SK-N-DZ (cell line): ENCODE data around the gene ARHGEF11.

ENCODE experiments used
- DNase-seq: peaks from one replicate; pipeline ENCODE4 v3.0.0-alpha.2; 2015; ENCODE audit warnings: low spot score
- small RNA-seq, 2 experiments: library from RNA; depleted of rRNA; stranded (forward); fragments of <200 nt; gene quantifications; one replicate each; pipeline ENCODE3, GENCODE V24; 2014

ARHGEF11 gene

DNA sequence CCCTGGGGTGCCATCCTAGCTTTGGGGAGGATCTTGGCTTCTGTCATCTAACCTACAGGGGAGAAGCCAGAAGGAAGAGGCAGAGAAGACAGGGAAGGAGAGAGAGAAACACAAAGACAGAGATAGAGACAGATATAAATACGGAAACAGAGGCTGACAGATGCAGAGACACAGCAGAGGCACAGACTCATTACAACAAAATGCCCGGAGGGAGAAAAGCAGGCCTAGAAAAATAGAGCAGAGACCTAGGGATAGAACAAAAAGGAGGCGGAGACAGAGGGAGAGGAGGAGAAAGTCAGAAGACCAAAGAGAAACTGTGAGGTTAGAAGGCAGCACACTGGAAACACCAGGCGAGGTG, 150.1 kb downstream of the ARHGEF11 start:
- DNase-seq = no peak

DNA sequence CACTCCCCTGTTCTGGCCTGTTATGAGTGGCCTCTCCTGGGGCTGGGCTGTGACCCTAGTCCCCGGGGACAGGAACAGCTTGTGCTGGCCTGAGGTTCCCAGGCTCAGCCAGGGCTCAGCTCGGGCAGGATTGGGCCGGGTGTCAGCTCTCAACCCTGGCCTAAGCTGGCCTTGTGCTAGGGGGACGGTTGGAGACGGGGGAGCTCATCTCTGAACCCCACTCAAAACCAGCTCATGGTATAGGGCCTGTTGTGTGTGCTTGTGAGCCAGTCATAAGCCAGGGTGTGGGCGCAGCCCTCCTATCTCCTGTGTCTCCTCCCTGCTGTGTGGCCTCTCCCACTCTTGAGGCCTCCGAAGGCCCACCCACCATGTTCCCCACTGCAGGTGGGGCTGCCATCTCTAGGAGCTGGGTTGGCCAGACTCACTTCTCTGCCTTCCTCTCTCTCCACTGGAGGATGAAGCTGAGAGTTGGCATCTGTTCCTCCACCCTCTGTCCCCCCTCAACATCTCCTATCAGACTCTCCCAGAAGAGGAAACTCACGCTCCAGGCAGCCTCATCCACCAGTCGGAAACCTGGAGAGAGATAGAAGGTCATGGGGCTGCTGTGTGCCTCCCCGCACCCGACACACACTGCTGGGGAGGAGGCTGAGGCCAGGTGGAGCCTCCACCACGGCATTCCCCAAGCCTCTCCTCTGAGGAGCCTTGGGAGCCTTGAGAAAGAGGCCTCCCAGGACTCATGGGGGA, 150.7 kb downstream of the ARHGEF11 start:
- DNase-seq = peak; percentile 50

DNA sequence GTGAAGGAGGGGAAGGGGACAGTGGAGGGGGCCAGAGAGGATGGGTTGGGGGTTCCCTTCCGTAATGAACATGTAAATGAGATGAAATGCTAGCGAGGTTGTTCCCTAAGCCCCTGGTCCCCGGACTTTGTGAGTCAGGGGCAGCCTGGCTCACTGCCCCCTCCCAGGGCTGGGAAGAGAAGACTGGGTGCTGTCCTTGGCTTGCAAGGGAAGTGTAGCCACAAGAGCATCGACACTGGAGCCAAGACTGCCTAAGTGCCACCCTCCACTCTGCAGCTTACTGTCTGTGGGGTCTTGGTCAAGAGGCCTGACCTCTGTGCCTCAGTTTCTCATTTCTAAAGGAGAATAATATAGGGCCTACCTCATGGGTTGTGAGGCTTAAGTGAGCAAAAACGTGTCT, 151.5 kb downstream of the ARHGEF11 start:
- no peak for DNase-seq

DNA sequence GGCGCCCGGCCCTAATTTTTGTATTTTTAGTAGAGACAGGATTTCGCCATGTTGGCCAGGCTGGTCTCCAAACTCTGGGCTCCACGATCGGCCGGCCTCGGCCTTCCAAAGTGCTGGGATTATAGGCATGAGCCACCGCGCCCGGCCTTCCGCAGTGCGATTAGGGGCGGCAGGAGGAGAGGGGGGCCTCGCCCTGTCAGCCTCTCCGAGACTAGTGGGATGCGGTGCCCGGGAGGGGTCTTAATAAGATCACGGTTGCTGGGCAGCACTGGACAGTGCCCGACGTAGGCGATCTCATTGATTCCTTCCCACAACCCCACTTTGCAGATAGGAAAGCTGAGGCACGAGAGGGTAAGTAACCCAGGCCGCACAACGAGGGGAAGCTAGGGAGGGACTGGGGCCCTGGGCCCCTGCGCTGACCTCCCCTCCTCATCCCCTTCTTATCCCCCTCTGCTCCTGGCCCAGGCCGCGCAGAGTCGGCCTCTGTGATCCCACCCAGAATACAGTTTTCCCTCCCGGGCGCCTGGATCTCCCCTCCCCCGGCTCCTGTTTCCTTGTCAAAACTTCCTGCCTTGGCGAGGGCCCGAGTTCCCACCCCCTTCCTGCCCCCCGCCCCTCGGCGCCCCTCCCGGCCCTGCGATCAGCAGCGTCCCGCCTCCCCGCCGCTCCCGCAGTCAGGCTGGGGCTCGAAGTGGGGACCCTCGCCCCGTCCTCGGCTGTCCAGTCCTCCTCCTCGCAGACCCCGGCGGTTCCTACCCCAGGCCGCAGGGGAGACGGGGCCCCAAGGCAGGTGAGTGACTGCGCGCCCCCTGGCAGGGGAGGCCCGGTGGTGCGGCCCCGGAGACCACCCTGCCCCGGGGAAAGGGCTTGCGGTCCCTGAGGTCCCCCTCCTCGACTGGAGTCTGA, 152.2 kb downstream of the ARHGEF11 start, which contains the start of gene PEAR1:
PEAR1 (plus strand) TSS at position 671 of the 906 bp plus-strand sequence. CDS start 10,209 bp downstream, outside the sequence.
- DNase-seq = no peak

DNA sequence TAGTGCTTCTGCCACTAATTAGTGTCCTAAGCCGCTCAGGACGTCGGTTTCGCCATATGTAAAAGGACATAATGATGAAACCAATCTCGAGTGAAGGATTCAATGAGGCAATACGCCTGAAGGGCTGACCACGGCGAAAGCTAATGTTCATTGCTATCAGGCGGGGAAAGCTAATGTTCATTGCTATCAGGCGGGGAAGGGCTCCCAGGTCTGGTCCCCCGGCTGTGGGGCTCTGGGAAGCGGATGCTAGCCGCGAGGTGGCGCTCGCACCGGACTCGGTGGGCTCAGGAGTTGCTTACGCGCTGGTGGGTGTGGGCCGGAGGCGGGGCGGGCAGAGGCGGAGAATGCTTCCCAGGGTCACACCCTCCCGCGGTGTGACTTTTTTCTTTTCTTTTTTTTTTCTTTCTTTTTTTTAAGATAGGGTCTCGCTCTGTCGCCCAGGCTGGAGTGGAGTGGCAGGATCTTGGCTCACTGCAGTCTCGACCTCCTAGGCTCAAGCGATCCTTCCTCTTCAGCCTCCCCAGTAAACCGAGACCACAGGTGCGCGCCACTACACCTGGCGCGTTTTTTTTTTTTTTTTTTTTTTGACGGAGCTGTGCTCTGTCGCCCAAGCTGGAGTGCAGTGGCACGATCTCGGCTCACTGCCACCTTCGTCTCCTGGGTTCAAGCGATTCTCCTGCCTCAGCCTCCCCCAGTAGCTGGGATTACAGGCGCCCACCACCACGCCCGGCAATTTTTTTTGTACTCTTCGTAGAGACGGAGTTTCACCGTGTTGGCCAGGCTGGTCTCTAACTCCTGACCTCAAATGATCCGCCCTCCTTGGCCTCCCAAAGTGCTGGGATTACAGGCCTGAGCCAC, 153.1 kb downstream of the ARHGEF11 start:
- peak; percentile 88 for DNase-seq

DNA sequence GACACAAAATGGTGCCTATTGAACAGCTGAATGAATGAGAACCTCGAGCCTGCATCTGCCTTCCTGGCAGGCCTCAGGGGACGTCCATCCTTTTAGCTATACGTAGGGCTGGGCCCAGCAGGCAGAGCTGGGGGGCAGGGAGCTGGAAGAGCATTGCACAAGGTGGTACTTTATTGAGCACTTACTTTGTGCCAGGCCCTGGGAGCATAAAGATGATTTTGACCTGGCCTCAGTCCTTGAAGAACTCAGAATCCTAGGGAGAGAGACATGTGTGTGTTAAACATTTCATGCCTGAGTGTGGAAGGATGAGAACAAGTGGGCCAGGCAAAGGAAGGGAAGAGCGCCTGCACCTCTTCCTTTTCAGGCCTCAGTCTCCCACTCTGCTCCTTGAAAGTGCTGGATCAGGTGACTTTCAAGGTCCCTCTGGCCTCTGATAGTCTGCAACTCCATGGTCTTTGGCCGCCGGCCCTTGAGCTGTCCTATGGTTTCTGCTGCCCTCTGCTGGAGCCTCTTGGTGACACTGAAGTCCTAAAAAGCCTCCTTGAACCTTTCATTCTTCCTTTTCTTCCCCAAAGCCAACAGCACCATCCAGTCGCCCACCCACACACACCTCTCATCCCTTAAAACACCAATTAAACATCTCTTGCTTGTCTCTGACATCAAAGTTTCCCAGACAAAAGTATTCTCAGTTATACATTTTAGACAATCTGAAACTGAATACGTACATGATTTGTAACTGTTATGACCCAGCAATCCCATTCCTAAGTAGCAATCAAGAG, 155.6 kb downstream of the ARHGEF11 start:
- DNase-seq = peak; percentile 89

DNA sequence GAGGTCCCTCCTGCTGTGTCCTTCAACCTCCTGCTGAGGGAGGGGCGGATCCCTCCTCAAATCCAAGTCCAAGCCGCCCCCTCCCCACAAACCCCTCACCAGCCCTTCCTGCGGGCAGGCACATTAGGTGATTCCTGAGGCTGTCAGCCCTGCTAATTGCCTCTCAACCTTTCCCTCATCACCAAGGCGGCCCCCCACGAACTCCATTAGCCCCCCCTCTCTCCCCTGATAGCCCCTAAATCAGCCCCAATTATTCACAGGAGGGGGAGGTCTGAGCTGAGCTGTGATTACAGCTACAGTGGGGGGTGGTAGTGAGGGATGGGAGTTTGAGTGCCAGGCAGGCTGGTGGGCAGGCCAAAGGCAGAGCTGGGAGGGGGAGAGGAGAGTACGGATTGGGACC, 157.8 kb downstream of the ARHGEF11 start:
- no peak for DNase-seq

DNA sequence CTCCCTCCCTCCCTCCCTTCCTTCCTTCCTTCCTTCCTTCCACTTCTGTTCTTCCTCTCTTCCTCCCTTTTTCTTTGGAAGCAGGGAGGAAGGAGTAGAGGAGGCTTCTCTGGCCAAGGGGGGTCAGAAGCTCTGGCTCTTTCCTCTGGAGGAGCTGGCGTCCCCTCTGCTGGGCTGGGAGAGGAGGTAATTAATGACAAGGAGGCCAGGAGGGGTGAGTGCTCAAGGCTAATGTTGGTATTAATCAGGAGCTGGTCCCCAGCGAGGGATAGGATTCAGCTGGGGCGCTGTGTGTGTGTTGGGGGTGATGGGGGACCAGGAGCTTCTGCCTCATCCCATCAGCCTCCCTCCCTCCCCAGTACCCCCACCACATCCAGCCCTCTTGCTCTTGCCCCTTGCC, 158.2 kb downstream of the ARHGEF11 start:
- DNase-seq = no peak

DNA sequence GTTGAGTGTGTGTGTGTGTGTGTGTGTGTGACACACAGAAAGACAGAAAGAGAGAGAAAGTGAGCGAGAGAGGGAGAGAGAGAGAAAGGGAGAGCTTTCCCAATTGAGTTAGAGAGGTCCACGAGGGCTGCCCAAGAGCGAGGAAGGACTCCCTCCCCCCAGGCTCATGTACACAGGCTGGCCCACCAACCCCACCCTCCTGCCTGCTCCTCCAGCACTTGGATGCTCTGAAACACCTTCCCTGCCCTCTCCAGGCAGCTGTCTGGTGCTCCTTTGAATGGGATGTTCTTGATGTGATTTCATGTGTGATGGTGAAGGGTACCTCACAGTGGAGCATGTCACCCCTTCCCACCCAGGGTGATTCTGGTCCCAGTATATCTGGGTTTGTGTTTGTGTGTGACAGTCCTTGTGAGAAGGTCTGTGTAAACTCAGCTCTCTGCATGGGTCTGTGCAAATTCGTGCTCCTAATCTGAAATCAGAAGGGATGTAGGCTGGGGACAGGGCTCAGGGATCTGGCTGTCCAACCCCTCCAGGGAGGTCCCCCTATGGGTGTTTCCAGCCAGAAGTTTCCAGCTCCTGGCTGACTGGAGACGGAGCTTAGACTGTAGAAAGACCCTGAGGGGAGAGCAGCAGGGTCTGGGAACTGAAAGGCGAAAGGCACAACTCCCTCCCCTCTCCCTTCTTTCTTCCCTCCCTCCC, 158.8 kb downstream of the ARHGEF11 start:
- DNase-seq = peak; percentile 65

DNA sequence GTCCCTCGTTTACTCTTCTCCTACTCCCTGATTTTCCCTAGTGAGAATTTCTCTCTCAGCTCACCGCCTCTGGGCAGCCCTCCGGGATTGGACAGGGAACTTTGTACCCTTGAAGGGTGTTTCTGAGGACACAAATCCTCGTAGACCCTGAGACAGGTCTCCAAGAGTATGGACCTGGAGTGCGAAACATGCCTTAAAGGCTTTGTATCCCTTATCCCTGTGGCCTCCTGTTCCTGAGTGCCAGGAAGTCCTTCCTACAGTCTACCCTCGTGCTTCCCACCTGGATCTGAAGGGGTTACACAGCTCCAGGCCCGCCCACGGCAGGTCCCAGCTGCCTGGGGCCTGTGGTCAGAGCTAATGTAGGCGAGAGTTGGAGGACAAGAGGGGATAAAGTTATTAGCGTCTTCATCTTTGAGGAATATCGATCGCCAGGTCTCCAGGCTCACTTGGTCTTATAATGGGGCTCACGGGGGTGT, 159.6 kb downstream of the ARHGEF11 start:
- peak; percentile 42 for DNase-seq

DNA sequence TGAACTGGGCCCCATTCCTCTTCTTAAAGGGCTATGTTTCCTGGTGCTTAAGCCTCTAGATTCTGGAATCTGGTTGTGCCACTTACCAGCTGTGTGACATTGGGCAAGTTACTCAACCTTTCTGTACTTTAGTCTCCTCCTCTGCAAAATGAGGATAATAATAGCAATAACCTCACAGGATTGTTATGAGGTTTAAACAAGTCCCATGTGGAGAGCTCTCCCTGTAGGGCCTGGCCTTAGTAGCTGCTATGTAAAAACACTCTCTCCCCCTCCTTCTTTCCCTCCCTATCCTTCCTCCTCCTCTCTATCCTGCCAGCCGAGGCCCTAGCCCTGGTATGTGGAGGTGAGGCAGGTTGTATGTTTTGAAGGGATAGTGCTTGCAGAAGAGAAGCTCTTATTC, 160.2 kb downstream of the ARHGEF11 start:
- no peak for DNase-seq

Small RNA genes within 50 kb of the gene (small RNA-seq; reads per million reads assigned to genes)
- gene MIR765 (0 to 0.03 reads per million in 2 experiments), gene RN7SL612P (0 reads per million in 2 experiments)
